NCI-H748 (cell line): ENCODE measurements around the gene UNC45B.
"Not testable (repeated sequence)": the region's sequence is repeated elsewhere in the genome, so short reads cannot be mapped to it uniquely, and the experiment has no call there.

Source experiments
- DNase-seq: peaks from one replicate; lab custom pipeline; 2025; ENCODE audit not compliant: unreplicated experiment; lab: John Stamatoyannopoulos, UW

UNC45B gene

GRCh38 chr17:35213412-35213940 is 65.9 kb downstream of the UNC45B start:
- no peak for DNase-seq

GRCh38 chr17:35214192-35214591 is 66.6 kb downstream of the UNC45B start:
- DNase-seq: no peak

DNA sequence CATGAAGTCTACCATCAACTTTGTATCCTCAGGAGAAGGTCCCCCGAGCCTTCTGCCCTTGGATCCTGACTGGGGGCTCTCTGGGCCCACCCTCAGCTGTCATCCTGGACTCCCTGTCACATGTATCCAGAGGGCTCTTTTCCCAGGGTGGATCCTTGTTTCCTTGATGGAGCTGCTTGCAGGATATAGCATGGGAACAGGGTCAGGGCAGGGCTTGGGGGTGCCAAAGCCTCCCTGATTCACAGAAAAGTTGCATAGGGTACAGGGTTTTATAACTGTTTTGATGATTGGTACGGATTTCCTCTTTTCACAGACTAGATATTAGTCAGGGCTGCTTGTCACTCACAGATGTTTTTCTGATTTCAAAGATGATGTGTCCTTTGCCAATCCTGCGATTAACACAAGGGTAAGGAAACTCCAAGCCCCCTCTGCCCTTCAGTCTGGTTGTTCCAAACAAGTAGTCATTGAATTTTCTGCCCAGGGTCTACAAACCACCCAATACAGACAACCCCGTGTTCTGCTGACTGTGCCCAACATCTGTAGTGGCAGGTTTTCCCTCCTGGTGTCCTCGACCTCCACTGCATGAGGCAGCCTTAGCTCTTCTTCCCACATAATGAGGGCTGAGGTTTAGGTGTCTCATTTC is 67.1 kb downstream of the UNC45B start:
- DNase-seq: no peak

- DNase-seq: no peak
Measured at GRCh38 chr17:35217107-35217506, 69.5 kb downstream of the UNC45B start.

DNA sequence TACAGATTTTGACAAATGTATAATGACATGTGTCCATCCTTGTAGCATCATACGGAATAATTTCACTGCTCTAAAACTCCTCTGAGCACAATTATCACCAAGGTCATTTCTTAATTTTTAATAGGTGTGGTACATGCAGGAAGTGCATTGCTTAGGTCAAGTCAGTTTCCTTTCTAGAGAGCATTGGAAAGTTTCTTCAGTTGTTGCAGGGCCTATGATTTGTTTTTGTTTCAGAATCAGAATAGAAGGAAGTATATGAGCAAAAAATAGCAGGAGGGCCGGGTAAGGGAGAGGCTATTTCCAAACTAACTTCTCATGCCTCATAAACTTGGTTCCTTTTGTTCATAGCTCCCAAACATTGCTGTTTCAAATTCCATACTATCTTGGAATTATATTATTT is 71.3 kb downstream of the UNC45B start:
- no peak for DNase-seq

- DNase-seq: no peak
Measured at GRCh38 chr17:35222452-35222851, 74.8 kb downstream of the UNC45B start.

GRCh38 chr17:35224436-35224835 is 76.8 kb downstream of the UNC45B start:
- no peak for DNase-seq

GRCh38 chr17:35227546-35227945 is 79.9 kb downstream of the UNC45B start:
- no peak for DNase-seq

- no peak for DNase-seq
Measured at GRCh38 chr17:35229638-35230037, 82.0 kb downstream of the UNC45B start.

GRCh38 chr17:35234315-35234714 is 86.7 kb downstream of the UNC45B start:
- not testable (repeated sequence) for DNase-seq

- no peak for DNase-seq
Measured at GRCh38 chr17:35235289-35235688, 87.7 kb downstream of the UNC45B start.

DNA sequence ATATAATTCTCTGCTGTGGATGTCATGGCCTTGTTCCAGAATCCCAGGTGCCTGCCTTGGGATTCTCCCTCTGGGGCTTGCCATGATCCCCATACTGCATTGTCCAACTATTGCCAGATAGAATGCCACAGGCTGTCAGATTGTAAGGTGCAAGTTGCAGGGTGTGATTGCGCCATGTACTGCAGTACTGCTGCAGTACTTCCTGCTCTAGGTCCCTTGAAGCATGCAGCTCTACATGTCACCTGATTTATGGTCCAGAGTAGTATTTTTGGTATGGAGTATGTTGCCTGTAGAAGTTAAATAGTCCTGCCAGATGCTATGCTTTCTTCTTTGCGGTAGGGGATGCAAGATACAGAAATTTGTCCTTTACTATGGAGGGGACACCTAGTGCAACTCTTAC is 88.3 kb downstream of the UNC45B start:
- DNase-seq: no peak

DNA sequence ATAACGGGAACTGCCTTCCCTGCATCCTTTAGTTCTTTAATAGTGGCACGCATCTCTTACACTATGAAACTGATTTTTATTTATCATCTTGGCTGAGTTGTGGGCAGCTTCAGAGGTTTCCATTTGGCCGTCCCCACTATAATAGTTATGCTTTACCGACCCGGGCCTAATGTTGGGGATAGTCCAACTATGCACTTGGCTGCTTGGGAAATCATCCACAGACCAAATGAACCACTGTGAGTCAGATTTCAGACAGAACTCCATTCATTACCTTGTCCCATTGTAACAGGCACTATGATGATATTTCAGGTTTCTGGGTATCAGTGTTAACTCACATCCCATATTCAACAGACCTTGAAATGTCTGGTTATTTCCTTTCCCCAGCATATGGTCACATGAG is 89.2 kb downstream of the UNC45B start:
- DNase-seq: no peak

DNA sequence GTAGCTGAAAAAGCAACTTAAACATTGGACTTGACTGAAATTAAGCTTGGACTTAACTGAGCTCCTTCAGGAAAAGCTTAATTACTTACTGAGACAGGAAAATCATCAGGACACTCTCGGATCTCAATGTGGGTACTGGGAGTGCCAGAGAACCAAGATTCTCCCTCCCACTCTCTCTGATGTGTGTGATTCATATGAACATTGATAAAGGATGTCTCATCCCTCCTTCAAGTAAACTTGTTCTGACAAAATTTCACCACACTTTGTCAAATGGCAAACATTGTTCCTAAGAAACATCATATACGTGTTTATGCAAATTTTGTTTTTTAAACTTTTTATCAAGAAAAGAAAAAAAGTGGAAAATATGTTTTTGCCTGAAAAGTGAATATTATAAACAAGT is 91.2 kb downstream of the UNC45B start:
- no peak for DNase-seq
